Activated B cell treated with CpG ODN at 0.5 μM for 24 hours (primary cell): Measurements from ENCODE around the gene FAU. TPM values are rescaled to one million over a fixed set of nuclear protein-coding genes. Genes with fewer than 3 reads are reported as not detected.

ENCODE experiments used
- ATAC-seq: fragments of 200-7000 bp; cut with Tn5 transposase; one replicate; pipeline ENCODE4 v1.10.0; 2021; ENCODE audit warnings: low read depth, mild to moderate bottlenecking, moderate library complexity
- CTCF ChIA-PET: fragments of 350-600 bp; sonication (Branson Sonifier 250); formaldehyde crosslinking; loops from one replicate; lab custom pipeline; 2021; ENCODE audit warnings: antibody characterized with exemption; lab: Charles Lee
- POLR2A ChIA-PET: fragments of 350-600 bp; sonication (Branson Sonifier 250); formaldehyde crosslinking; loops from one replicate; lab custom pipeline; 2021; ENCODE audit warnings: antibody characterized with exemption; lab: Charles Lee
- DNase-seq: peaks from one replicate; pipeline ENCODE4 v3.0.0; 2022
- H3K27ac Mint-ChIP-seq: one replicate; pipeline ENCODE4 v1.8.0; 2020; ENCODE audit warnings: mixed read lengths
- H3K27me3 Mint-ChIP-seq: one replicate; pipeline ENCODE4 v1.8.0; 2021; ENCODE audit warnings: mixed read lengths
- H3K36me3 Mint-ChIP-seq: one replicate; pipeline ENCODE4 v1.8.0; 2021; ENCODE audit warnings: low read depth, mixed read lengths
- H3K4me1 Mint-ChIP-seq: one replicate; pipeline ENCODE4 v1.8.0; 2021; ENCODE audit warnings: mixed read lengths
- H3K4me3 Mint-ChIP-seq: one replicate; pipeline ENCODE4 v1.8.0; 2020; ENCODE audit warnings: mild to moderate bottlenecking, mixed read lengths
- H3K9me3 Mint-ChIP-seq: one replicate; pipeline ENCODE4 v1.8.0; 2020; ENCODE audit warnings: mixed read lengths
- intact Hi-C: fragments of 100-400 bp; cut with micrococcal nuclease; formaldehyde crosslinking; loops from one replicate; pipeline ENCODE4 v1.15.1; 2024
- total RNA-seq: library from RNA; stranded (reverse); gene quantifications from 2 replicates; pipeline ENCODE4 v1.2.3, GENCODE V29; 2022
- TF ChIP-seq, protein P1 (sequence below): fragments of 200-600 bp; IDR thresholded peaks from one replicate; pipeline ENCODE4 v1.8.0; 2022; ENCODE audit warnings: antibody characterized with exemption, mild to moderate bottlenecking

The FAU gene
- total RNA-seq, 1 donor from 2014 or later, result 1,416 TPM

DNA sequence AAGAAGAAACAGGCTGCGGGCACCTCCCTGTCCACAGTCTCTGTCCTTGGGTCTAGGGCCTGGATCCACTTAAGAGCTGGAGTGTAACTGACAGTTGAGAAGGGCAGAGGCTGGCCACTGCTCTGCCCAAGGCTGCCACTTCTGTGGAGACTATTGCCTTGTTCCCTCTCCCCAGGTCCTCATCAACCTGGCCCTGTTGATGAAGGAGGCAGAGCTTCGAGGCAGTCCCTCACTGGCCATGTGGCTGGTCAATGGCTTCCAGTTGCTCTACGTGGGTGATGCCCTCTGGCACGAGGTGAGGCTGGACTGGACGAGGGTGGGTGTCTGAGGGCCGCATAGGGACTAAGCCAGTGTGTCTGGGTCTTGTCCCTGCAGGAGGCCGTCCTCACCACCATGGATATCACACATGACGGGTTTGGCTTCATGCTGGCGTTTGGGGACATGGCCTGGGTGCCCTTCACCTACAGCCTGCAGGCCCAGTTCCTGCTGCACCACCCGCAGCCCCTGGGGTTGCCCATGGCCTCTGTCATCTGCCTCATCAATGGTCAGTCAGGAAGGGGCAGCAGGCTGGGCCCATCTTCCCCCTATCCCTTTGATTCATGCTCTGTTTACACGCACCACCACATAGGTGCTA, 7.3 kb downstream of the FAU start:
- ChIA-PET CTCF (interaction anchor here (1.2 kb wide), 1 partner anchor 66 kb away, joined by 4 read pairs; no protein-coding TSS in a partner anchor), POLR2A (interaction anchor here (0.6 to 15.3 kb wide), 4 partner anchors 17 to 778 kb away, joined by 3 to 546 read pairs (median 4); partner anchors contain the start of gene SYVN1)
- ATAC-seq (no peak), DNase-seq (no peak)
- Mint-ChIP-seq H3K4me1 (peaks cover 70% of the 10 kb centered on the region), H3K4me3 (no peak overlapping the region), H3K9me3 (no peaks in the 10 kb centered on the region), H3K36me3 (peaks cover 36% of the 10 kb centered on the region), H3K27ac (peak overlapping the region; percentile 53), H3K27me3 (no peaks in the 10 kb centered on the region)
- intact Hi-C loops, result loop anchor here (5.0 kb wide), 1 partner anchor 398 kb away; no protein-coding TSS in a partner anchor
- TF ChIP-seq, protein P1, sequence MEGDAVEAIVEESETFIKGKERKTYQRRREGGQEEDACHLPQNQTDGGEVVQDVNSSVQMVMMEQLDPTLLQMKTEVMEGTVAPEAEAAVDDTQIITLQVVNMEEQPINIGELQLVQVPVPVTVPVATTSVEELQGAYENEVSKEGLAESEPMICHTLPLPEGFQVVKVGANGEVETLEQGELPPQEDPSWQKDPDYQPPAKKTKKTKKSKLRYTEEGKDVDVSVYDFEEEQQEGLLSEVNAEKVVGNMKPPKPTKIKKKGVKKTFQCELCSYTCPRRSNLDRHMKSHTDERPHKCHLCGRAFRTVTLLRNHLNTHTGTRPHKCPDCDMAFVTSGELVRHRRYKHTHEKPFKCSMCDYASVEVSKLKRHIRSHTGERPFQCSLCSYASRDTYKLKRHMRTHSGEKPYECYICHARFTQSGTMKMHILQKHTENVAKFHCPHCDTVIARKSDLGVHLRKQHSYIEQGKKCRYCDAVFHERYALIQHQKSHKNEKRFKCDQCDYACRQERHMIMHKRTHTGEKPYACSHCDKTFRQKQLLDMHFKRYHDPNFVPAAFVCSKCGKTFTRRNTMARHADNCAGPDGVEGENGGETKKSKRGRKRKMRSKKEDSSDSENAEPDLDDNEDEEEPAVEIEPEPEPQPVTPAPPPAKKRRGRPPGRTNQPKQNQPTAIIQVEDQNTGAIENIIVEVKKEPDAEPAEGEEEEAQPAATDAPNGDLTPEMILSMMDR, result no peak

DNA sequence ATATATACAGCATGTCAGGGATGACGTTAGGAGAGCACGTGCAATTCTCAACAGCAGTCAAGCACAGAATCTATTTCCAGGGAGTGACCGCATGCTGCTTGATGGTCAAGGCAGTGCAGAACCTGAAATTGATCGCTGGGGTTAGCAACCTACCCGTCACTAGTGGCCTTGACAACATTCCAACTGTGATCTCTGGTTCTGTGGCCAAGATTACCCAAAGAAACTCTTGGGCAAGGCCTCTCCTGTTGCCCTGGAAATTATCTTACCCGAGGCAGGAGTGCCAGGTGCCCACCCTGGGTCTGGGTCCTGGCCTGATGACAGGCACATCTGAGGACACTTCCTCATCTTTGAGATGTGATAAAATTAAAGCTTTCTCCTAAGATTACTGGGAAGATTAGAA, 8.1 kb downstream of the FAU start:
- H3K4me3 Mint-ChIP-seq, result peak overlapping the region; percentile 89
- peaks cover 34% of the 10 kb centered on the region for H3K36me3 Mint-ChIP-seq
- no peaks in the 10 kb centered on the region for H3K27me3 Mint-ChIP-seq
- H3K9me3 Mint-ChIP-seq, result no peaks in the 10 kb centered on the region
- CTCF ChIA-PET, result interaction anchor here (1.2 to 4.2 kb wide), 3 partner anchors 8 to 151 kb away, joined by 3 to 27 read pairs (median 4); partner anchors contain the start of genes FAU and MRPL49
- TF ChIP-seq, protein P1, result no peak
- peak overlapping the region; percentile 53 for H3K27ac Mint-ChIP-seq
- H3K4me1 Mint-ChIP-seq, result peaks cover 64% of the 10 kb centered on the region
- POLR2A ChIA-PET, result interaction anchor here (1.3 to 15.3 kb wide), 4 partner anchors 8 to 266 kb away, joined by 3 to 546 read pairs (median 44); partner anchors contain the start of genes FAU, MRPL49 and SYVN1
- no peak for ATAC-seq
- DNase-seq, result no peak
- intact Hi-C loops, result loop anchor here (5.0 kb wide), 1 partner anchor 398 kb away; no protein-coding TSS in a partner anchor

DNA sequence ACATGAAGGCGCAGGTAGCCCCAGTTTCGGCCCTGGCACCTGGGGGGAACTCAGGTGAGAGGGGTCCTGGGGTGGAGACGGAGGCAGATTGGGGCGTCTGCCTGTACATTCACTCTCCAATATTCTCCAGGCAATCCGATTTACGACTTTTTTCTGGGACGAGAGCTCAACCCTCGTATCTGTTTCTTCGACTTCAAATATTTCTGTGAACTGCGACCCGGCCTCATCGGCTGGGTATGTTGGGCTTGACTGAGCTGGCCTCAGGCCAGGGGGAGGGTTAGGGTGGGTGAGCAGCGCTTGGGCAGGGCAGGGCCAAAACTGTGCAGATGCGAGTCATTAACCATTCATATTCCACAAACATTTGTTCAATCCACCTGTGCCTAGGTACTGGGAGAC, 8.6 kb downstream of the FAU start:
- Mint-ChIP-seq H3K4me1 (peaks cover 60% of the 10 kb centered on the region), H3K27me3 (no peaks in the 10 kb centered on the region), H3K27ac (peak overlapping the region; percentile 76), H3K36me3 (peaks cover 30% of the 10 kb centered on the region), H3K4me3 (peak overlapping the region; percentile 89), H3K9me3 (no peaks in the 10 kb centered on the region)
- ChIA-PET POLR2A (interaction anchor here (0.6 to 15.3 kb wide), 6 partner anchors 8 to 88 kb away, joined by 3 to 546 read pairs (median 33); partner anchors contain the start of genes CAPN1, FAU, MRPL49 and SYVN1), CTCF (interaction anchor here (0.7 to 4.2 kb wide), 6 partner anchors 8 to 216 kb away, joined by 3 to 48 read pairs (median 4); partner anchors contain the start of genes CAPN1, FAU and MRPL49)
- no peak for ATAC-seq
- DNase-seq, result no peak
- TF ChIP-seq, protein P1, result no peak
- intact Hi-C loops, result loop anchor here (5.0 kb wide), 1 partner anchor 399 kb away; no protein-coding TSS in a partner anchor

DNA sequence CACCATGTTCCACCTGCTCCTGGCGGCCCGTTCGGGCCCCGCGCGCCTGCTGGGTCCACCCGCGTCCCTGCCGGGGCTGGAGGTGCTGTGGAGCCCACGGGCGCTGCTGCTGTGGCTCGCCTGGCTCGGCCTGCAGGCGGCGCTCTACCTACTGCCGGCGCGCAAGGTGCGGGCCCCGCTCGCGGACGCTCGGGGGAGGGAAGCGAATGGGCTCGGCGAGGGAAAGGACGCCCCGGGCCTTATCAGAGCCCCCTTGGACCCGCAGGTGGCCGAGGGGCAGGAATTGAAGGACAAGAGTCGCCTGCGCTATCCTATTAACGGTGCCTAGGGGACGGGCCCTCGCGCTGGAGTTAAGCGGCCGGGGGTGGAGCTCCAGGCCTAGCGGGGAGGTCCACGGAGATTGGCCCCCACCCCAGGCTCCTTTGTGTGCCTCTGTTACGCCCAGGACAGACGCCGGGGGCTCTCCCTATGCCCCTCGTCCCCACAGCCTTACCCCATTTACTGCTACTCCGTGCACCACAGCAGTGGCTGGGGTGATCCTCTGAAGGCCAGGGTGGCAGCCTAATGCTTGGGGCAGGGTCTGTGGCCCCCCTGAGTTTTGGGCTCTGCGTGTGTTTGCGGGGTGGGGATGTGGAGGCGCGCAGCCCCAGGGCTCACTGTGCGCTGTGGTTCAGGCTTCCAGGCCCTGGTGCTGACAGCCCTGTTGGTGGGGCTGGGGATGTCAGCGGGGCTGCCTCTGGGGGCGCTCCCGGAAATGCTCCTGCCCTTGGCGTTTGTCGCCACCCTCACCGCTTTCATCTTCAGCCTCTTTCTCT, 9.2 kb downstream of the FAU start:
- Mint-ChIP-seq H3K36me3 (peaks cover 29% of the 10 kb centered on the region), H3K27me3 (no peaks in the 10 kb centered on the region), H3K4me1 (peaks cover 54% of the 10 kb centered on the region), H3K4me3 (peak overlapping the region; percentile 89), H3K9me3 (no peaks in the 10 kb centered on the region), H3K27ac (peak overlapping the region; percentile 76)
- ATAC-seq (peak; percentile 43), DNase-seq (peak; percentile 75)
- CTCF ChIA-PET, result interaction anchor here (0.7 to 4.2 kb wide), 9 partner anchors 9 to 217 kb away, joined by 3 to 48 read pairs (median 5); partner anchors contain the start of genes ARL2, CAPN1, CDC42EP2 and FAU
- TF ChIP-seq, protein P1, result peak; percentile 29
- intact Hi-C loops, result loop anchor here (5.0 kb wide), 1 partner anchor 400 kb away; no protein-coding TSS in a partner anchor
- POLR2A ChIA-PET, result interaction anchor here (0.6 to 15.3 kb wide), 14 partner anchors 9 to 746 kb away, joined by 3 to 546 read pairs (median 4); partner anchors contain the start of genes CAPN1, CDC42EP2, CFL1 and FAU
